ENCODE results near the gene RAB6D.
"Not testable (repeated sequence)": the region's sequence is repeated elsewhere in the genome, so short reads cannot be mapped to it uniquely, and the experiment has no call there.

Gene RAB6D

GRCh38 chr2:131365452-131365851 is 1.5 kb upstream of the RAB6D start:
- no peak for DNase-seq

- DNase-seq = not testable (repeated sequence)
Measured at GRCh38 chr2:131363213-131363612, 755 bp downstream of the RAB6D start.

GRCh38 chr2:131361773-131362172 is 2.2 kb downstream of the RAB6D start:
- DNase-seq = not testable (repeated sequence)

- not testable (repeated sequence) for DNase-seq
Measured at GRCh38 chr2:131353167-131353697, 10.7 kb downstream of the RAB6D start.

- no peak for DNase-seq
Measured at GRCh38 chr2:131349021-131349420, 14.9 kb downstream of the RAB6D start.

- DNase-seq = not testable (repeated sequence)
Measured at GRCh38 chr2:131347035-131347434, 16.9 kb downstream of the RAB6D start.

GRCh38 chr2:131339307-131339706 is 24.7 kb downstream of the RAB6D start:
- DNase-seq = not testable (repeated sequence)

GRCh38 chr2:131335319-131335718 is 28.6 kb downstream of the RAB6D start:
- DNase-seq = not testable (repeated sequence)

- DNase-seq = not testable (repeated sequence)
Measured at GRCh38 chr2:131332709-131333108, 31.3 kb downstream of the RAB6D start.

GRCh38 chr2:131331000-131331399 is 33.0 kb downstream of the RAB6D start:
- DNase-seq = not testable (repeated sequence)

- DNase-seq = no peak
Measured at GRCh38 chr2:131322209-131322608, 41.8 kb downstream of the RAB6D start.

GRCh38 chr2:131321344-131321743 is 42.6 kb downstream of the RAB6D start:
- DNase-seq = not testable (repeated sequence)

GRCh38 chr2:131311001-131311400 is 53.0 kb downstream of the RAB6D start:
- not testable (repeated sequence) for DNase-seq

Measured in effector CD8-positive, alpha-beta T cell (primary cell).